Stimulated activated CD4-positive, alpha-beta T cell treated with anti-CD3 and anti-CD28 coated beads, TNF-alpha, amount 100 ng/mL, for 24 hours (primary cell): ENCODE data around the gene AQP12A.

Experiments
- DNase-seq, 3 experiments: peaks; one replicate each; pipeline ENCODE4 v3.0.0-alpha.2; 2020; ENCODE audit warnings: low read depth in 3 of 3

AQP12A gene

GRCh38 chr2:240741091-240741490, 49.4 kb downstream of the AQP12A start:
- DNase-seq, result no peak

- no peak for DNase-seq
Observed at GRCh38 chr2:240742602-240743095, 51.0 kb downstream of the AQP12A start.

- no peak for DNase-seq
Observed at GRCh38 chr2:240745456-240745855, 53.8 kb downstream of the AQP12A start.

- no peak for DNase-seq
Observed at GRCh38 chr2:240745962-240746361, 54.3 kb downstream of the AQP12A start.

GRCh38 chr2:240746671-240747070, 55.0 kb downstream of the AQP12A start:
- no peak for DNase-seq

GRCh38 chr2:240747256-240747655, 55.6 kb downstream of the AQP12A start:
- no peak for DNase-seq
